ENCODE results near the gene NT5DC3. TPM values are rescaled to one million over a fixed set of nuclear protein-coding genes. Genes with fewer than 3 reads are reported as not detected.

The NT5DC3 gene
- total RNA-seq, 3 donors from 2014 or later (not counting 1 experiment from before 2014, with no cell fraction given) = 1.1 to 2.1 (median 1.4) TPM

GRCh38 chr12:103780992-103781391 is 60.0 kb downstream of the NT5DC3 start:
- no peak for ATAC-seq
- Histone ChIP-seq H3K27ac (ENCODE audit: low read length) (no peak overlapping the region), H3K9me3 (ENCODE audit: control insufficient read depth, insufficient read depth, low read length) (no peaks in the 10 kb centered on the region), H3K4me1 (ENCODE audit: control insufficient read depth, insufficient read depth, low read length) (no peaks in the 10 kb centered on the region), H3K4me3 (ENCODE audit: low read length) (no peak overlapping the region), H3K27me3 (ENCODE audit: control insufficient read depth, insufficient read depth, low read length) (no peaks in the 10 kb centered on the region), H3K36me3 (ENCODE audit: control insufficient read depth, insufficient read depth, low read length) (peaks cover 13% of the 10 kb centered on the region)
- no peaks in the 10 kb centered on the region for H3K9me3 Mint-ChIP-seq
- H3K27ac Mint-ChIP-seq = no peak overlapping the region
- DNase-seq = no peak
- H3K27me3 Mint-ChIP-seq (ENCODE audit: low read depth in 2 of 2) = no peaks in the 10 kb centered on the region
- 94% methylated on average over 3 of the region's 3 CpGs for WGBS (ENCODE audit: insufficient coverage)
- TF ChIP-seq, protein P1, sequence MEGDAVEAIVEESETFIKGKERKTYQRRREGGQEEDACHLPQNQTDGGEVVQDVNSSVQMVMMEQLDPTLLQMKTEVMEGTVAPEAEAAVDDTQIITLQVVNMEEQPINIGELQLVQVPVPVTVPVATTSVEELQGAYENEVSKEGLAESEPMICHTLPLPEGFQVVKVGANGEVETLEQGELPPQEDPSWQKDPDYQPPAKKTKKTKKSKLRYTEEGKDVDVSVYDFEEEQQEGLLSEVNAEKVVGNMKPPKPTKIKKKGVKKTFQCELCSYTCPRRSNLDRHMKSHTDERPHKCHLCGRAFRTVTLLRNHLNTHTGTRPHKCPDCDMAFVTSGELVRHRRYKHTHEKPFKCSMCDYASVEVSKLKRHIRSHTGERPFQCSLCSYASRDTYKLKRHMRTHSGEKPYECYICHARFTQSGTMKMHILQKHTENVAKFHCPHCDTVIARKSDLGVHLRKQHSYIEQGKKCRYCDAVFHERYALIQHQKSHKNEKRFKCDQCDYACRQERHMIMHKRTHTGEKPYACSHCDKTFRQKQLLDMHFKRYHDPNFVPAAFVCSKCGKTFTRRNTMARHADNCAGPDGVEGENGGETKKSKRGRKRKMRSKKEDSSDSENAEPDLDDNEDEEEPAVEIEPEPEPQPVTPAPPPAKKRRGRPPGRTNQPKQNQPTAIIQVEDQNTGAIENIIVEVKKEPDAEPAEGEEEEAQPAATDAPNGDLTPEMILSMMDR (IDR thresholded peaks at IDR 0.05) = no peak
- intact Hi-C loops (cut with micrococcal nuclease) = no loop called here
- no peaks in the 10 kb centered on the region for H3K36me3 Mint-ChIP-seq
- no peaks in the 10 kb centered on the region for H3K4me1 Mint-ChIP-seq
- no peak overlapping the region for H3K4me3 Mint-ChIP-seq

DNA sequence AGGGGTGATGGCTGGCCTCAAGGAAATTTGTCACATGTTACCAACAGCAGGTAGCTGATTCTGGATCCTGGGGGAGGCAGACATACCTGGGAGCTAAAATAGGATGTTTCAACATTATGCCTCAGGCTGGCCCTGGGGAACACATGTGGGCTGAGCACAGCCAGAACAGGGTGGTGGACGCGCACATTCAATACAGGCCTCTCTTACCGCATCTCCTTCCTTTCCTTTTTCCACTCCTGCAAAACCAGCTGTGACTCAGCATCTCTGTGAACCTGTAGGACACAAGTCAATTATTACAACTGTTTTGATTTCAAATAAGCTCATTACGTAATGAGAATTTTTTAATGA is 61.0 kb downstream of the NT5DC3 start:
- Histone ChIP-seq H3K27ac (ENCODE audit: low read length) (no peak overlapping the region), H3K9me3 (ENCODE audit: control insufficient read depth, insufficient read depth, low read length) (no peaks in the 10 kb centered on the region), H3K4me1 (ENCODE audit: control insufficient read depth, insufficient read depth, low read length) (no peaks in the 10 kb centered on the region), H3K4me3 (ENCODE audit: low read length) (no peak overlapping the region), H3K36me3 (ENCODE audit: control insufficient read depth, insufficient read depth, low read length) (peaks cover 13% of the 10 kb centered on the region), H3K27me3 (ENCODE audit: control insufficient read depth, insufficient read depth, low read length) (no peaks in the 10 kb centered on the region)
- DNase-seq (no peak), ATAC-seq (no peak)
- no peaks in the 10 kb centered on the region for H3K27me3 Mint-ChIP-seq (ENCODE audit: low read depth in 2 of 2)
- TF ChIP-seq, protein P1 (IDR thresholded peaks at IDR 0.05) = no peak
- no peak overlapping the region for H3K27ac Mint-ChIP-seq
- 87% methylated on average over 3 of the region's 4 CpGs for WGBS (ENCODE audit: insufficient coverage)
- H3K4me1 Mint-ChIP-seq = no peaks in the 10 kb centered on the region
- no peaks in the 10 kb centered on the region for H3K9me3 Mint-ChIP-seq
- intact Hi-C loops (cut with micrococcal nuclease) = no loop called here
- H3K4me3 Mint-ChIP-seq = no peak overlapping the region
- no peaks in the 10 kb centered on the region for H3K36me3 Mint-ChIP-seq

DNA sequence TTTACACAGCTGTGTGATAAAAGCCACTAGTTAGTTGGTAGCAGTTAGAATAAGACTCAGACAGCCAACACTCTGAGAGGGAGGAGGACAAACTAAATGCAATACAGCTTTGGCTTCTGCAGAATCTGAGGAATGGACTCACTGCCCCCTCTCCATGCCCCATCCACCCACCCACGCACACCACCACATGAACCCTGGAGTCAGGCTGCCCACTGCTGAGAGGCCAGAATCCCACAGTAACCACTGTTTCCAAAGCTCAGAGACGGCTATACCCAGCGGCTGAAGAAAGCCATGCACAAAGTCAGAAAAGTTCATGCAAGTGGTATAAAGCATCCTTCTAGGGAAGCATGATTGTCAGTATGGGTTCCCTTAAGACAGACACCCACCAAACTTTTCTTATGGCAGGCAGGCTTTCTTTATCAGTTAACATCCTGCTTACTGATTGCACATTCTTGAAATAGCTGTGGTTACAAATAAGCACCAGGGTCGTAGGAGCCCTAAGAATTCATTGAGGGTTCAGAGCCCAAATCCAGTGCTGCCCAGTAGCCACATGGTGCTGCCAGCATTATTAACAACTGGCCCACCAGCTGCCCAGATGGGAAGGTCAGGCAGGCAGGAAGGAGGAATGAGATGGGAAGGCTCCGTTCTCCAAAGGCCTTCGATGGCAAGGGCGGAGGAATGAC is 61.5 kb downstream of the NT5DC3 start:
- H3K9me3 ChIP-seq (ENCODE audit: control insufficient read depth, insufficient read depth, low read length) = no peaks in the 10 kb centered on the region
- intact Hi-C loops (cut with micrococcal nuclease) = no loop called here
- no peaks in the 10 kb centered on the region for H3K36me3 Mint-ChIP-seq
- H3K36me3 ChIP-seq (ENCODE audit: control insufficient read depth, insufficient read depth, low read length) = peaks cover 13% of the 10 kb centered on the region
- H3K4me3 ChIP-seq (ENCODE audit: low read length) = no peak overlapping the region
- TF ChIP-seq, protein P1 (IDR thresholded peaks at IDR 0.05) = no peak
- H3K27me3 Mint-ChIP-seq (ENCODE audit: low read depth in 2 of 2) = no peaks in the 10 kb centered on the region
- DNase-seq (no peak), ATAC-seq (no peak)
- H3K27me3 ChIP-seq (ENCODE audit: control insufficient read depth, insufficient read depth, low read length) = no peaks in the 10 kb centered on the region
- no peak overlapping the region for H3K27ac Mint-ChIP-seq
- no peaks in the 10 kb centered on the region for H3K4me1 ChIP-seq (ENCODE audit: control insufficient read depth, insufficient read depth, low read length)
- H3K4me1 Mint-ChIP-seq = no peaks in the 10 kb centered on the region
- no peak overlapping the region for H3K4me3 Mint-ChIP-seq
- no peak overlapping the region for H3K27ac ChIP-seq (ENCODE audit: low read length)
- H3K9me3 Mint-ChIP-seq = no peaks in the 10 kb centered on the region
- 95% methylated on average over 7 of the region's 7 CpGs for WGBS (ENCODE audit: insufficient coverage)

DNA sequence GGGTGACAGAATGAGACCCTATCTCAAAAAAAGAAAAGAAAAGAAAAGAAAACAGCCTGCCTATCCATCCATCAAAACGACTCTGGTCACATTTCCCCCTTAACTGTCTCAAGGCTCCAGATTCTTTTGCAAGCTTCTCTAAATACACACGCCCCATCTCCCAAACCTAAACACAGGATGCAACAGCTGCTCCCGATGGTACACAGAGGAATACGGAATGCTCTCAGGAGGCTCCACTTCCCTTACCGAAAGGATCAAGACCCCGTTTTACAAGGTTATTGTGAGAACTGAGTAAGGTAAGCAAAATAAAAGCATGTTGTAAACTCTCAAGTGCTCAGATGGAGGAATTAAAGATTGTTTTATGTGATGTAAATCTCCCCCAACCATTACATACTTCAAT is 62.3 kb downstream of the NT5DC3 start:
- H3K4me3 ChIP-seq (ENCODE audit: low read length) = no peak overlapping the region
- intact Hi-C loops (cut with micrococcal nuclease) = no loop called here
- Mint-ChIP-seq H3K27ac (no peak overlapping the region), H3K4me1 (no peaks in the 10 kb centered on the region), H3K27me3 (ENCODE audit: low read depth in 2 of 2) (no peaks in the 10 kb centered on the region), H3K9me3 (no peaks in the 10 kb centered on the region), H3K4me3 (no peak overlapping the region), H3K36me3 (no peaks in the 10 kb centered on the region)
- DNase-seq = no peak
- 94% methylated on average over 6 of the region's 6 CpGs for WGBS (ENCODE audit: insufficient coverage)
- no peak for ATAC-seq
- peaks cover 11% of the 10 kb centered on the region for H3K36me3 ChIP-seq (ENCODE audit: control insufficient read depth, insufficient read depth, low read length)
- no peaks in the 10 kb centered on the region for H3K4me1 ChIP-seq (ENCODE audit: control insufficient read depth, insufficient read depth, low read length)
- H3K9me3 ChIP-seq (ENCODE audit: control insufficient read depth, insufficient read depth, low read length) = no peaks in the 10 kb centered on the region
- TF ChIP-seq, protein P1 (IDR thresholded peaks at IDR 0.05) = no peak
- no peaks in the 10 kb centered on the region for H3K27me3 ChIP-seq (ENCODE audit: control insufficient read depth, insufficient read depth, low read length)
- H3K27ac ChIP-seq (ENCODE audit: low read length) = no peak overlapping the region
